Lower leg skin (tissue), 3 donors: ENCODE measurements around the gene WAPL.

ENCODE experiments used
- POLR2A ChIP-seq, 2 donors: fragments of 450-650 bp; IDR thresholded peaks; one replicate each; pipeline ENCODE4 v1.6.1; 2016 to 2017; ENCODE audit warnings: antibody characterized with exemption in 2 of 2, mild to moderate bottlenecking in 1 of 2, moderate library complexity in 1 of 2
- TF ChIP-seq, protein P1 (sequence below), 3 donors: fragments of 450-650 bp; IDR thresholded peaks; one replicate each; pipeline ENCODE4 v1.5.1; 2016; ENCODE audit warnings: antibody characterized with exemption in 3 of 3, mild to moderate bottlenecking in 3 of 3, moderate library complexity in 2 of 3

DNA sequence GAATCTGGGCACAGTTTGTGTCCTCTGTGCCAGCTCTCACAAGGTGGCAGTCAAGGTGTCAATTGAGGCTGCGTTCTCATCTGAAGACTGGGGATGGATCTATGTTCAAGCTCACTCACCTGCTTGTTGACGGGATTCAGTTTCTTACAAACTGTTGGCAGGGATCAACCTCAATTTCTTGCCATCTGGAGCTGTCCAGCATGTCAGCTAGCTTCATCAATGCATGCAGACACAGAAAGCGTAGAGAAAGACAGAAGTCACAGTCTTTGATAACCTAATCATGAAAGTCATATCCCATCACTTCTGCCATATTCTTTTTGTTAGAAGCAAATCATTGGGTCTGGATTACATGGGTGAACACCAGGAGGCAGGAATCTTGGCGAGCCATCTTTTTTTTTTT lies 32.0 kb upstream of the WAPL start:
- no peak for TF ChIP-seq POLR2A (IDR thresholded peaks at IDR 0.05)
- TF ChIP-seq, protein P1, sequence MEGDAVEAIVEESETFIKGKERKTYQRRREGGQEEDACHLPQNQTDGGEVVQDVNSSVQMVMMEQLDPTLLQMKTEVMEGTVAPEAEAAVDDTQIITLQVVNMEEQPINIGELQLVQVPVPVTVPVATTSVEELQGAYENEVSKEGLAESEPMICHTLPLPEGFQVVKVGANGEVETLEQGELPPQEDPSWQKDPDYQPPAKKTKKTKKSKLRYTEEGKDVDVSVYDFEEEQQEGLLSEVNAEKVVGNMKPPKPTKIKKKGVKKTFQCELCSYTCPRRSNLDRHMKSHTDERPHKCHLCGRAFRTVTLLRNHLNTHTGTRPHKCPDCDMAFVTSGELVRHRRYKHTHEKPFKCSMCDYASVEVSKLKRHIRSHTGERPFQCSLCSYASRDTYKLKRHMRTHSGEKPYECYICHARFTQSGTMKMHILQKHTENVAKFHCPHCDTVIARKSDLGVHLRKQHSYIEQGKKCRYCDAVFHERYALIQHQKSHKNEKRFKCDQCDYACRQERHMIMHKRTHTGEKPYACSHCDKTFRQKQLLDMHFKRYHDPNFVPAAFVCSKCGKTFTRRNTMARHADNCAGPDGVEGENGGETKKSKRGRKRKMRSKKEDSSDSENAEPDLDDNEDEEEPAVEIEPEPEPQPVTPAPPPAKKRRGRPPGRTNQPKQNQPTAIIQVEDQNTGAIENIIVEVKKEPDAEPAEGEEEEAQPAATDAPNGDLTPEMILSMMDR (IDR thresholded peaks at IDR 0.05), result no peak
